Stimulated activated naive CD8-positive, alpha-beta T cell treated with anti-CD3 and anti-CD28 coated beads, Interleukin-15, Interleukin-2, amounts not matched to agents 100 U/mL and 50 U/mL, for 24 hours (primary cell): ENCODE measurements around the gene LGALS3BP.

Source experiments
- ATAC-seq: fragments of 150-1000 bp; cut with Tn5 transposase; one replicate; pipeline ENCODE4 v1.10.0; 2021
- DNase-seq: peaks from one replicate; pipeline ENCODE4 v3.0.0; 2021

Gene LGALS3BP

GRCh38 chr17:78999056-78999768 lies 19.5 kb upstream of the LGALS3BP start:
- DNase-seq = no peak
- no peak for ATAC-seq

- no peak for DNase-seq
- ATAC-seq = no peak
These were observed 18.8 kb upstream of the LGALS3BP start for GRCh38 chr17:78998311-78999055.

- DNase-seq = no peak
- ATAC-seq = no peak
These were observed 18.2 kb upstream of the LGALS3BP start for GRCh38 chr17:78997881-78998280.

- ATAC-seq = no peak
- no peak for DNase-seq
These were observed 17.6 kb upstream of the LGALS3BP start for GRCh38 chr17:78997231-78997741.

- ATAC-seq (no peak), DNase-seq (no peak)
These were observed 17.1 kb upstream of the LGALS3BP start for GRCh38 chr17:78996781-78997201.

GRCh38 chr17:78995761-78996451 lies 16.2 kb upstream of the LGALS3BP start:
- no peak for ATAC-seq

GRCh38 chr17:78995022-78995760 lies 15.5 kb upstream of the LGALS3BP start:
- no peak for DNase-seq

More at GRCh38 chr17:78995761-78996451, 16.2 kb upstream of the LGALS3BP start:
- no peak for DNase-seq

GRCh38 chr17:78993981-78994671 lies 14.4 kb upstream of the LGALS3BP start:
- DNase-seq (no peak), ATAC-seq (no peak)

More at GRCh38 chr17:78995022-78995760, 15.5 kb upstream of the LGALS3BP start:
- ATAC-seq = no peak

GRCh38 chr17:78993241-78993956 lies 13.7 kb upstream of the LGALS3BP start:
- ATAC-seq (peak; percentile 26), DNase-seq (peak; percentile 73)

- DNase-seq (no peak), ATAC-seq (no peak)
These were observed 13.0 kb upstream of the LGALS3BP start for GRCh38 chr17:78992542-78993212.

GRCh38 chr17:78991906-78992532 lies 12.3 kb upstream of the LGALS3BP start:
- DNase-seq (no peak), ATAC-seq (no peak)

- no peak for DNase-seq
- ATAC-seq = no peak
These were observed 11.5 kb upstream of the LGALS3BP start for GRCh38 chr17:78991017-78991738.

GRCh38 chr17:78990349-78991016 lies 10.8 kb upstream of the LGALS3BP start:
- DNase-seq (no peak), ATAC-seq (no peak)

GRCh38 chr17:78988152-78988551 lies 8.4 kb upstream of the LGALS3BP start:
- ATAC-seq = no peak
- DNase-seq = no peak

GRCh38 chr17:78986649-78987328 lies 7.1 kb upstream of the LGALS3BP start:
- ATAC-seq (peak; percentile 23), DNase-seq (no peak)

GRCh38 chr17:78986048-78986648 lies 6.4 kb upstream of the LGALS3BP start:
- ATAC-seq = peak; percentile 55
- no peak for DNase-seq

GRCh38 chr17:78985395-78985794 lies 5.7 kb upstream of the LGALS3BP start:
- DNase-seq (no peak), ATAC-seq (no peak)
